KOPT-K1 (cell line): ENCODE results near the gene MLST8.

Source experiments
- H3K27ac ChIP-seq: fragments of 200-600 bp; sonication (generic); 2 replicates; pipeline ENCODE4 v1.5.1; 2016; ENCODE audit warnings: antibody characterized with exemption, mild to moderate bottlenecking, low read depth, low read length; ENCODE audit not compliant: poor library complexity, severe bottlenecking
- H3K36me3 ChIP-seq: fragments of 200-600 bp; sonication (generic); 2 replicates; pipeline ENCODE4 v1.5.1; 2017; ENCODE audit warnings: antibody characterized with exemption, mild to moderate bottlenecking, low read length, moderate library complexity; ENCODE audit not compliant: insufficient read depth
- H3K9me3 ChIP-seq: fragments of 200-600 bp; sonication (generic); 2 replicates; pipeline ENCODE4 v1.5.1; 2017; ENCODE audit warnings: antibody characterized with exemption, low read length, mild to moderate bottlenecking; ENCODE audit not compliant: insufficient read depth, poor library complexity, severe bottlenecking

The MLST8 gene

GRCh38 chr16:2167068-2167638 is 38.1 kb upstream of the MLST8 start:
- Histone ChIP-seq H3K27ac (no peak overlapping the region), H3K9me3 (peaks cover 23% of the 10 kb centered on the region), H3K36me3 (peaks cover 72% of the 10 kb centered on the region)

- Histone ChIP-seq H3K36me3 (peaks cover 85% of the 10 kb centered on the region), H3K9me3 (peaks cover 5% of the 10 kb centered on the region), H3K27ac (no peak overlapping the region)
Measured at GRCh38 chr16:2170080-2170479, 35.2 kb upstream of the MLST8 start.

- Histone ChIP-seq H3K9me3 (no peaks in the 10 kb centered on the region), H3K27ac (no peak overlapping the region), H3K36me3 (peaks cover 87% of the 10 kb centered on the region)
Measured at GRCh38 chr16:2170587-2171435, 34.4 kb upstream of the MLST8 start.

- Histone ChIP-seq H3K27ac (no peak overlapping the region), H3K36me3 (peaks cover 87% of the 10 kb centered on the region), H3K9me3 (no peaks in the 10 kb centered on the region)
Measured at GRCh38 chr16:2171601-2172178, 33.6 kb upstream of the MLST8 start.

- H3K9me3 ChIP-seq, result no peaks in the 10 kb centered on the region
- H3K36me3 ChIP-seq, result peaks cover 87% of the 10 kb centered on the region
- no peak overlapping the region for H3K27ac ChIP-seq
Measured at GRCh38 chr16:2172688-2173335, 32.4 kb upstream of the MLST8 start.

GRCh38 chr16:2173366-2173765 is 31.9 kb upstream of the MLST8 start:
- Histone ChIP-seq H3K36me3 (peaks cover 85% of the 10 kb centered on the region), H3K9me3 (no peaks in the 10 kb centered on the region), H3K27ac (no peak overlapping the region)

GRCh38 chr16:2173916-2174315 is 31.3 kb upstream of the MLST8 start:
- Histone ChIP-seq H3K36me3 (peaks cover 81% of the 10 kb centered on the region), H3K27ac (no peak overlapping the region), H3K9me3 (no peaks in the 10 kb centered on the region)

GRCh38 chr16:2174396-2175131 is 30.7 kb upstream of the MLST8 start:
- Histone ChIP-seq H3K36me3 (peaks cover 80% of the 10 kb centered on the region), H3K27ac (no peak overlapping the region), H3K9me3 (no peaks in the 10 kb centered on the region)

GRCh38 chr16:2175454-2175853 is 29.8 kb upstream of the MLST8 start:
- peaks cover 74% of the 10 kb centered on the region for H3K36me3 ChIP-seq
- H3K9me3 ChIP-seq, result no peaks in the 10 kb centered on the region
- H3K27ac ChIP-seq, result no peak overlapping the region

- H3K36me3 ChIP-seq, result peaks cover 68% of the 10 kb centered on the region
- H3K9me3 ChIP-seq, result no peaks in the 10 kb centered on the region
- no peak overlapping the region for H3K27ac ChIP-seq
Measured at GRCh38 chr16:2176047-2176446, 29.2 kb upstream of the MLST8 start.

GRCh38 chr16:2177101-2177500 is 28.2 kb upstream of the MLST8 start:
- H3K9me3 ChIP-seq, result no peaks in the 10 kb centered on the region
- H3K36me3 ChIP-seq, result peaks cover 57% of the 10 kb centered on the region
- H3K27ac ChIP-seq, result no peak overlapping the region

GRCh38 chr16:2177561-2177960 is 27.7 kb upstream of the MLST8 start:
- Histone ChIP-seq H3K27ac (no peak overlapping the region), H3K36me3 (peaks cover 56% of the 10 kb centered on the region)

GRCh38 chr16:2178321-2179106 is 26.7 kb upstream of the MLST8 start:
- Histone ChIP-seq H3K36me3 (peaks cover 46% of the 10 kb centered on the region), H3K9me3 (no peaks in the 10 kb centered on the region), H3K27ac (no peak overlapping the region)

More at GRCh38 chr16:2177561-2177960, 27.7 kb upstream of the MLST8 start:
- no peaks in the 10 kb centered on the region for H3K9me3 ChIP-seq

GRCh38 chr16:2179107-2179501 is 26.1 kb upstream of the MLST8 start:
- Histone ChIP-seq H3K36me3 (peaks cover 42% of the 10 kb centered on the region), H3K9me3 (no peaks in the 10 kb centered on the region), H3K27ac (no peak overlapping the region)
